Measurements from ENCODE around the gene DUOXA1. TPM values are rescaled to one million over a fixed set of nuclear protein-coding genes. Genes with fewer than 3 reads are reported as not detected.

DUOXA1 gene
- total RNA-seq (1 to 10 TPM in 4 of 7 donors, under 1 TPM in 3; 0.30 to 4.1 (median 1.2) TPM), polyA plus RNA-seq (under 1 TPM; 0.51 to 0.77 TPM)
- long read RNA-seq, donor 1, partial matches to known transcripts = 0 of 1 reads
- long read RNA-seq, donor 1, other reads (novel, unspliced or antisense) = 1 of 1 reads
- long read RNA-seq, donor 2 = 0 reads
- long read RNA-seq, donor 3 = 0 reads

DNA sequence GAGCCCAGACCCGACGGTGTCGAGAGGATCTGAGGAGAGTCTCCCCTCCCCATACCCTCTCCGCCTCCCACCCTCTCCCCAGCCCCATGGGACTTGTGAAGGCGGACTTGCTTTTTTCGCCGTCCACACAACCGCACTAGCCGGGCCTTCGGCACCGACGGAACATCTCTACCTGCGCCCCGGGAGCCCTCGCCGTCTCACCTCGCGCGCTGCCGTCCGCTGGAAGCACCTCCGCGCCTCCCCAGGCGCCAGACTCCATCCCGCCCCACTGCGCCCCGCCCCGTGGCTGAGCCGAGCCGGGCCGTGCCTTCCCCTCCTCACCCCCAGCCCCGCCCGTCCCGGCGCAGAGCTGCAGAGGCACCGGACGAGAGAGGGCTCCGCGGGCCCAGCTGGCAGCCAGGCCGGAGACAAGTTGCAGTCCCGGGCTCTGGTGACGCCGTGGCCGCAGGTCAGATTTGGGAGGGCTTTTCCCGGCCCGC is at the start of gene DUOXA1, which contains the start of gene DUOX1:
Gene DUOXA1 (minus strand): TSS at position 229 of the 479 bp plus-strand sequence. CDS start 6,865 bp downstream, outside the sequence.
Gene DUOX1 (plus strand): TSS at position 344 of the 479 bp plus-strand sequence. CDS start 1,973 bp downstream, outside the sequence.
- 1 to 2% (median 2%) methylated on average over 36 to 46 of the region's 46 CpGs for WGBS, 3 donors
- no peaks in the 10 kb centered on the region for H3K36me3 ChIP-seq
- no peak for DNase-seq
- no peaks in the 10 kb centered on the region for H3K9me3 ChIP-seq
- H3K27me3 ChIP-seq = no peaks in the 10 kb centered on the region
- TF ChIP-seq EP300 (IDR thresholded peaks at IDR 0.05) (no peak), POLR2A (IDR thresholded peaks at IDR 0.05) (no peak)
- TF ChIP-seq, protein P1, sequence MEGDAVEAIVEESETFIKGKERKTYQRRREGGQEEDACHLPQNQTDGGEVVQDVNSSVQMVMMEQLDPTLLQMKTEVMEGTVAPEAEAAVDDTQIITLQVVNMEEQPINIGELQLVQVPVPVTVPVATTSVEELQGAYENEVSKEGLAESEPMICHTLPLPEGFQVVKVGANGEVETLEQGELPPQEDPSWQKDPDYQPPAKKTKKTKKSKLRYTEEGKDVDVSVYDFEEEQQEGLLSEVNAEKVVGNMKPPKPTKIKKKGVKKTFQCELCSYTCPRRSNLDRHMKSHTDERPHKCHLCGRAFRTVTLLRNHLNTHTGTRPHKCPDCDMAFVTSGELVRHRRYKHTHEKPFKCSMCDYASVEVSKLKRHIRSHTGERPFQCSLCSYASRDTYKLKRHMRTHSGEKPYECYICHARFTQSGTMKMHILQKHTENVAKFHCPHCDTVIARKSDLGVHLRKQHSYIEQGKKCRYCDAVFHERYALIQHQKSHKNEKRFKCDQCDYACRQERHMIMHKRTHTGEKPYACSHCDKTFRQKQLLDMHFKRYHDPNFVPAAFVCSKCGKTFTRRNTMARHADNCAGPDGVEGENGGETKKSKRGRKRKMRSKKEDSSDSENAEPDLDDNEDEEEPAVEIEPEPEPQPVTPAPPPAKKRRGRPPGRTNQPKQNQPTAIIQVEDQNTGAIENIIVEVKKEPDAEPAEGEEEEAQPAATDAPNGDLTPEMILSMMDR (IDR thresholded peaks at IDR 0.05) = no peak
- peak within 1 kb of the TSS; percentile 0 for H3K4me3 ChIP-seq
- intact Hi-C loops (cut with DNase I) = no loop called here
- peaks cover 5% of the 10 kb centered on the region for H3K4me1 ChIP-seq (ENCODE audit: insufficient read depth)
- H3K27ac ChIP-seq = no peak within 1 kb of the TSS

- no peak overlapping the region for H3K4me3 ChIP-seq
- H3K27ac ChIP-seq = no peak overlapping the region
- H3K27me3 ChIP-seq = no peaks in the 10 kb centered on the region
- H3K4me1 ChIP-seq (ENCODE audit: insufficient read depth) = peaks cover 4% of the 10 kb centered on the region
- no peak for TF ChIP-seq EP300 (IDR thresholded peaks at IDR 0.05)
- TF ChIP-seq, protein P1 (IDR thresholded peaks at IDR 0.05) = no peak
- TF ChIP-seq POLR2A (IDR thresholded peaks at IDR 0.05) = no peak
- H3K36me3 ChIP-seq = no peaks in the 10 kb centered on the region
- DNase-seq = no peak
- WGBS, 3 donors = 58 to 98% (median 80%) methylated on average over 3 of the region's 3 CpGs
- intact Hi-C loops (cut with DNase I) = no loop called here
- no peaks in the 10 kb centered on the region for H3K9me3 ChIP-seq
These were observed 47.6 kb upstream of the DUOXA1 start for GRCh38 chr15:45177285-45177684.

DNA sequence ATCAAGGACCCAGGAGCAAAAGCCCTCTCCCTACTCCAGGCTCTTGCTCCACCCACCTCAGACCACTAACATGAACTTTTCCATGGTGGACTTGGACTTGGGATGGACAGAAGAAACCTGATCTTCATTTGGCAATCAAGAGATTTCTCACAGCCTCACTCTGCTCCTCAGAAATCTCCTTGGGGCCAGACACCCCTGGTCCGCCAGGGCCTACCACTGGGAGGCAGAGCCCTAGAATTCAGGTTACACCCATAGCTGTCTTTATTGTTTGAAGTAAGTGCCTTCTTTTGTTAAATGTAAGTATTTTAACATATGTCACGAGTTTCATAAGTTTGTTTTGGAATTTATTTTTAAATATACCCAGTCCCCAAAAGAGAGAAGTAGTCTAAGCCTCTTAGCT is 44.9 kb upstream of the DUOXA1 start:
- DNase-seq = no peak
- no peak overlapping the region for H3K27ac ChIP-seq
- H3K4me3 ChIP-seq = no peak overlapping the region
- intact Hi-C loops (cut with DNase I) = no loop called here
- H3K9me3 ChIP-seq = no peaks in the 10 kb centered on the region
- no peak for TF ChIP-seq EP300 (IDR thresholded peaks at IDR 0.05)
- TF ChIP-seq, protein P1 (IDR thresholded peaks at IDR 0.05) = no peak
- no peak for TF ChIP-seq POLR2A (IDR thresholded peaks at IDR 0.05)
- no peaks in the 10 kb centered on the region for H3K36me3 ChIP-seq
- WGBS, 3 donors = 91 to 97% (median 94%) methylated on average over 2 of the region's 2 CpGs
- no peaks in the 10 kb centered on the region for H3K27me3 ChIP-seq
- H3K4me1 ChIP-seq (ENCODE audit: insufficient read depth) = no peaks in the 10 kb centered on the region

DNA sequence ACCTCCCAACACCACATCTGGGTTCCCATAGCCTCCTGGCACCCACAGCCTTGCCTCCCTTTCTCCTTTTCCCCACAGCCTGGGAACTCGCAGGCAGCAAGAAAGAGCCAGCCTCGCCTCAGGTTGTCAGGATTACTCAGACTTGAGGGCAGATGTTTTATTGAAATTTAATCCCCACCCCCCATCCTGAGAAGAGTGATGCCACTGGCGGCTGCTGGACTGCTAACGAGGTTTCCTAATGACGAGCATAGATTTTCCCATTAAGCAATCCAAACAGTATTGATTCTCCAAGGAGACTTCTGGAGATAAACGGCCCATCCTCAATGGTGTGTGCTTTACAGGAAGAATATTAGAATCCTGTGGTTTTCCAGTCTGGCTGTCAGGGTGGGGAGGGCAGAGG is 44.4 kb upstream of the DUOXA1 start:
- no peaks in the 10 kb centered on the region for H3K27me3 ChIP-seq
- H3K36me3 ChIP-seq = no peaks in the 10 kb centered on the region
- H3K27ac ChIP-seq = no peak overlapping the region
- H3K9me3 ChIP-seq = no peaks in the 10 kb centered on the region
- TF ChIP-seq, protein P1 (IDR thresholded peaks at IDR 0.05) = no peak
- TF ChIP-seq POLR2A (IDR thresholded peaks at IDR 0.05) (no peak), EP300 (IDR thresholded peaks at IDR 0.05) (no peak)
- 85 to 87% (median 86%) methylated on average over 6 of the region's 6 CpGs for WGBS, 3 donors
- no peaks in the 10 kb centered on the region for H3K4me1 ChIP-seq (ENCODE audit: insufficient read depth)
- H3K4me3 ChIP-seq = no peak overlapping the region
- intact Hi-C loops (cut with DNase I) = no loop called here
- no peak for DNase-seq

Data from ovary (tissue), 10 donors.